ENCODE results near the gene TMEM14B. TPM values are rescaled to one million over a fixed set of nuclear protein-coding genes. Genes with fewer than 3 reads are reported as not detected.

TMEM14B gene
- total and polyA plus RNA-seq, 2 donors (not counting 3 experiments of a cell fraction or from before 2014, with no cell fraction given): 58.2 to 73.1 TPM

- no TSS peak for BruUV-seq (replicated peaks)
- Histone ChIP-seq H2AFZ (ENCODE audit: low read depth, low read length) (no peak overlapping the region), H3K27me3 (ENCODE audit: control insufficient read depth in 2 of 2, insufficient read depth in 2 of 2, low read length in 2 of 2) (no peaks in the 10 kb centered on the region), H3K27ac (ENCODE audit: insufficient read depth, low read depth, low read length) (no peak overlapping the region), H3K9me3 (replicated peaks; ENCODE audit: control insufficient read depth, insufficient read depth, low read length) (no peaks in the 10 kb centered on the region), H4K20me1 (replicated peaks; ENCODE audit: control insufficient read depth, extremely low read depth, insufficient read depth, low read length) (no peaks in the 10 kb centered on the region), H3K9me1 (replicated peaks; ENCODE audit: control insufficient read depth, extremely low read depth, insufficient read depth, low read length) (no peaks in the 10 kb centered on the region), H3K4me3 (replicated peaks in 1 of 3; ENCODE audit: insufficient read depth in 1 of 3, low read depth in 1 of 3, low read length in 3 of 3) (no peak overlapping the region), H3K36me3 (ENCODE audit: control insufficient read depth in 2 of 2, extremely low read depth in 1 of 2, insufficient read depth in 2 of 2, low read length in 2 of 2) (no peaks in the 10 kb centered on the region), H3K79me2 (ENCODE audit: control insufficient read depth, insufficient read depth, low read length) (no peaks in the 10 kb centered on the region), H3K4me1 (ENCODE audit: control insufficient read depth, extremely low read depth, insufficient read depth, low read length) (no peaks in the 10 kb centered on the region), H3K9ac (replicated peaks; ENCODE audit: extremely low read depth, insufficient read depth, low read length) (no peak overlapping the region), H3K4me2 (ENCODE audit: insufficient read depth, low read length) (no peak overlapping the region)
- CTCF ChIA-PET: interaction anchor here (0.9 to 2.3 kb wide), 5 partner anchors 9 to 315 kb away, joined by 3 to 8 read pairs (median 4); no protein-coding TSS in a partner anchor
- intact Hi-C loops (cut with micrococcal nuclease): no loop called here
- TF ChIP-seq MYC (IDR thresholded peaks at IDR 0.05; ENCODE audit: low read depth, low read length) (no peak), MAX (IDR thresholded peaks at IDR 0.05; ENCODE audit: insufficient read depth, insufficient read length) (no peak), JUN (IDR thresholded peaks at IDR 0.05; ENCODE audit: borderline replicate concordance, insufficient read depth, insufficient read length, low read depth) (no peak), GATA2 (IDR thresholded peaks at IDR 0.05; ENCODE audit: insufficient read depth, insufficient read length, low read depth, low read length) (no peak), EZH2 (IDR thresholded peaks at IDR 0.05; ENCODE audit: borderline replicate concordance, low read depth, low read length, severe bottlenecking) (no peak), CTCF (IDR thresholded peaks at IDR 0.05; ENCODE audit: extremely low read depth in 1 of 2, insufficient read depth in 1 of 2, low read depth in 1 of 2, low read length in 2 of 2) (no peak), POLR2AphosphoS5 (IDR thresholded peaks at IDR 0.05; ENCODE audit: insufficient read depth, low read depth, low read length) (no peak), FOS (IDR thresholded peaks at IDR 0.05; ENCODE audit: borderline replicate concordance, insufficient read depth, low read length) (no peak), POLR2A (IDR thresholded peaks at IDR 0.05; ENCODE audit: low read depth, low read length) (no peak)
- FAIRE-seq (no peak), DNase-seq (ENCODE audit: low read depth, low spot score) (no peak)
- dilution Hi-C loops (cut with MboI; ENCODE audit: extremely low pct_ligation_motif_present, low sequenced_read_pairs): no loop called here
- POLR2A ChIA-PET: no interaction called here
Observed at GRCh38 chr6:10793035-10793434, 45.4 kb downstream of the TMEM14B start.
